MM.1S (cell line): ENCODE results near the gene TBCCD1.

ENCODE experiments used
- DNase-seq: peaks from one replicate; pipeline ENCODE4 v3.0.0-alpha.2; 2015
- H2AFZ ChIP-seq: fragments of 300-600 bp; sonication (generic); 2 replicates; pipeline ENCODE4 v1.6.0; 2016; ENCODE audit warnings: antibody characterized with exemption, low read length
- H3F3A ChIP-seq: fragments of 300-600 bp; sonication (generic); 2 replicates; pipeline ENCODE4 v1.6.1; 2016; ENCODE audit warnings: mild to moderate bottlenecking, antibody characterized with exemption, low read length, moderate library complexity, mixed read lengths; ENCODE audit not compliant: insufficient read depth
- H3K27ac ChIP-seq: fragments of 300-600 bp; sonication (generic); 2 replicates; pipeline ENCODE4 v1.5.1; 2016; ENCODE audit warnings: mild to moderate bottlenecking, low read length
- H3K27me3 ChIP-seq: fragments of 300-600 bp; sonication (generic); replicated peaks from 2 replicates; pipeline ENCODE4 v1.6.0; 2016; ENCODE audit warnings: low read length; ENCODE audit not compliant: insufficient read depth
- H3K36me3 ChIP-seq: fragments of 300-600 bp; sonication (generic); replicated peaks from 2 replicates; pipeline ENCODE4 v1.6.1; 2016; ENCODE audit warnings: mild to moderate bottlenecking, low read length, mixed read lengths; ENCODE audit not compliant: insufficient read depth
- H3K4me1 ChIP-seq: fragments of 300-600 bp; sonication (generic); 2 replicates; pipeline ENCODE4 v1.6.1; 2016; ENCODE audit warnings: low read length, mixed read lengths
- H3K4me2 ChIP-seq: fragments of 300-600 bp; sonication (generic); 2 replicates; pipeline ENCODE4 v1.6.0; 2016; ENCODE audit warnings: low read depth, low read length
- H3K4me3 ChIP-seq: fragments of 300-600 bp; sonication (generic); 2 replicates; pipeline ENCODE4 v1.5.1; 2016; ENCODE audit warnings: low read length, mixed read lengths
- H3K79me2 ChIP-seq: fragments of 300-600 bp; sonication (generic); 2 replicates; pipeline ENCODE4 v1.6.1; 2016; ENCODE audit warnings: mixed run types, low read length, mixed read lengths
- H3K9ac ChIP-seq: fragments of 300-600 bp; sonication (generic); 2 replicates; pipeline ENCODE4 v1.6.1; 2016; ENCODE audit warnings: low read length, mixed read lengths
- H3K9me2 ChIP-seq: fragments of 300-600 bp; sonication (generic); replicated peaks from 2 replicates; pipeline ENCODE4 v1.6.1; 2016; ENCODE audit warnings: mild to moderate bottlenecking, low read length, mixed read lengths; ENCODE audit not compliant: insufficient read depth
- H3K9me3 ChIP-seq: fragments of 300-600 bp; sonication (generic); replicated peaks from 2 replicates; pipeline ENCODE4 v1.6.1; 2016; ENCODE audit warnings: mild to moderate bottlenecking, low read length, mixed read lengths; ENCODE audit not compliant: insufficient read depth
- H4K20me1 ChIP-seq: fragments of 300-600 bp; sonication (generic); 2 replicates; pipeline ENCODE4 v1.6.1; 2016; ENCODE audit warnings: mild to moderate bottlenecking, low read length, moderate library complexity, mixed read lengths; ENCODE audit not compliant: insufficient read depth
- EZH2 ChIP-seq: fragments of 300-600 bp; sonication (generic); optimal IDR thresholded peaks from 2 replicates; pipeline ENCODE3; 2017; ENCODE audit warnings: low read depth, mild to moderate bottlenecking, antibody characterized with exemption, low read length, mixed read lengths
- EZH2phosphoT487 ChIP-seq: fragments of 300-600 bp; sonication (generic); IDR thresholded peaks from 2 replicates; pipeline ENCODE4 v1.6.1; 2018; ENCODE audit warnings: antibody characterized with exemption, low read length
- TF ChIP-seq, protein P1 (sequence below): fragments of 300-600 bp; sonication (generic); IDR thresholded peaks from 2 replicates; pipeline ENCODE4 v1.5.1; 2016; ENCODE audit warnings: antibody characterized with exemption, low read length, mixed read lengths

Gene TBCCD1

DNA sequence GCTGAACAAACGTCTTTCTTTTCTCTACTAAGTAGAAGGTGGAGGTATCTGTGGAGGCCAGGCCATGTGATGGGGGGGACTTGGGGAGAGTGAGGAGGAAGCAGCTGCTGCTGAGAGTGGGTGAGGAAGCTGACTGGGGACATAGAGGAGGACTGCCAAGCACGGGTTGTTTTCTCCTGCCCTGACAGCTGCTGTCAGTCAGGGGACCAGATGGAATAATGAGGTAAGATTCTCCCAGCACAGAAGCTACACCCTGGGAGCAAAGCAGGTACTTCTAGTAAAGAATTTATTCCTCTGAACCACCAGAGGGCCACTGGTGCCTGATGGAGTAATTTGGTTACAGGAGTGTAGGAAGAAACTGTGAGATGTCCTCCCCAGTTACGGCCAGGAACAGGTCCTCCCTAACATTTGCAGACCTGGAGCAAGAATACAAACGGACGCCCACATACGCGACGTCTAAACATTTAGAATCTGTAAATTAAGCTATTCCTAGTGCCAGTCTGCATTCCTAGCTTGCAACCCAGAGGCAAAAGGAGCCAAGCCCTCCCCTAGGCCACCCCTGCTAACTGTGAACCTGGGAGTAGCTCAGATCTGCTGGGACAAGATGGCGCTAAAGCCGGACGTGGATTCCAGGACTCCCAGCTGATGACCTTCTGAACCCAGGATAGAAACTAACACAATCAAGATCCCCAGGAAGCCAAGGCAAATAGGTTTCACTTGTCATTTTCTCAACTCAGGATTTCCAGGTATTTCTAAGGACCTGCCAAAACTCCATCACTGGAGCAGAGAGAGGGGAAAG is 37.7 kb downstream of the TBCCD1 start:
- no peaks in the 10 kb centered on the region for H3K9me3 ChIP-seq
- no peaks in the 10 kb centered on the region for H4K20me1 ChIP-seq
- no peak overlapping the region for H3K4me2 ChIP-seq
- H2AFZ ChIP-seq, result no peak overlapping the region
- H3K9ac ChIP-seq, result no peak overlapping the region
- TF ChIP-seq, protein P1, sequence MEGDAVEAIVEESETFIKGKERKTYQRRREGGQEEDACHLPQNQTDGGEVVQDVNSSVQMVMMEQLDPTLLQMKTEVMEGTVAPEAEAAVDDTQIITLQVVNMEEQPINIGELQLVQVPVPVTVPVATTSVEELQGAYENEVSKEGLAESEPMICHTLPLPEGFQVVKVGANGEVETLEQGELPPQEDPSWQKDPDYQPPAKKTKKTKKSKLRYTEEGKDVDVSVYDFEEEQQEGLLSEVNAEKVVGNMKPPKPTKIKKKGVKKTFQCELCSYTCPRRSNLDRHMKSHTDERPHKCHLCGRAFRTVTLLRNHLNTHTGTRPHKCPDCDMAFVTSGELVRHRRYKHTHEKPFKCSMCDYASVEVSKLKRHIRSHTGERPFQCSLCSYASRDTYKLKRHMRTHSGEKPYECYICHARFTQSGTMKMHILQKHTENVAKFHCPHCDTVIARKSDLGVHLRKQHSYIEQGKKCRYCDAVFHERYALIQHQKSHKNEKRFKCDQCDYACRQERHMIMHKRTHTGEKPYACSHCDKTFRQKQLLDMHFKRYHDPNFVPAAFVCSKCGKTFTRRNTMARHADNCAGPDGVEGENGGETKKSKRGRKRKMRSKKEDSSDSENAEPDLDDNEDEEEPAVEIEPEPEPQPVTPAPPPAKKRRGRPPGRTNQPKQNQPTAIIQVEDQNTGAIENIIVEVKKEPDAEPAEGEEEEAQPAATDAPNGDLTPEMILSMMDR, result peak; percentile 14; the same call in 1 of the 2 replicates
- TF ChIP-seq EZH2phosphoT487 (no peak), EZH2 (no peak)
- no peak for DNase-seq
- no peaks in the 10 kb centered on the region for H3K9me2 ChIP-seq
- no peaks in the 10 kb centered on the region for H3K79me2 ChIP-seq
- no peaks in the 10 kb centered on the region for H3K4me1 ChIP-seq
- H3F3A ChIP-seq, result no peaks in the 10 kb centered on the region
- no peak overlapping the region for H3K4me3 ChIP-seq
- H3K27ac ChIP-seq, result no peak overlapping the region
- H3K27me3 ChIP-seq, result no peaks in the 10 kb centered on the region
- no peaks in the 10 kb centered on the region for H3K36me3 ChIP-seq

DNA sequence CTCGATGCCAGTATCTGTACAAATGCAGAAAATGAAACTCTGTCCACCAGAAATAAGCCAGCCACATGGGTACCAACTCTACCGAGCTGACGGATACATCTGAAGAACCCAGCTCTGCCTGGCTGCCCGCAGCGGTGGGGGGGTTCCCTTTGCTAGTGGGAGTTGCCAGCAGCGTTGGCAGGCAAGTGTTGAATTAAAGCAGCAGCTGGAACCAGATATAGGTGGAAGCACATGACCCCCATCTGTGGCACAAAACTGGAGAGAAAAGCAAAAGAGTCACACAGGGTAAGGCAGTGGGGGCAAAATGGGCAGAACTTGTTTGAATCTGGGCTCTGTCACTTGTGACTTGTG is 40.9 kb downstream of the TBCCD1 start:
- Histone ChIP-seq H3K27ac (no peak overlapping the region), H3K4me2 (no peak overlapping the region), H3K9me3 (no peaks in the 10 kb centered on the region), H4K20me1 (no peaks in the 10 kb centered on the region), H3K9me2 (no peaks in the 10 kb centered on the region), H3K9ac (no peak overlapping the region), H3K4me1 (no peaks in the 10 kb centered on the region), H2AFZ (no peak overlapping the region), H3K4me3 (no peak overlapping the region), H3F3A (no peaks in the 10 kb centered on the region), H3K27me3 (no peaks in the 10 kb centered on the region), H3K79me2 (no peaks in the 10 kb centered on the region), H3K36me3 (no peaks in the 10 kb centered on the region)
- no peak for TF ChIP-seq EZH2phosphoT487
- TF ChIP-seq, protein P1, result no peak
- TF ChIP-seq EZH2, result no peak
- DNase-seq, result no peak

DNA sequence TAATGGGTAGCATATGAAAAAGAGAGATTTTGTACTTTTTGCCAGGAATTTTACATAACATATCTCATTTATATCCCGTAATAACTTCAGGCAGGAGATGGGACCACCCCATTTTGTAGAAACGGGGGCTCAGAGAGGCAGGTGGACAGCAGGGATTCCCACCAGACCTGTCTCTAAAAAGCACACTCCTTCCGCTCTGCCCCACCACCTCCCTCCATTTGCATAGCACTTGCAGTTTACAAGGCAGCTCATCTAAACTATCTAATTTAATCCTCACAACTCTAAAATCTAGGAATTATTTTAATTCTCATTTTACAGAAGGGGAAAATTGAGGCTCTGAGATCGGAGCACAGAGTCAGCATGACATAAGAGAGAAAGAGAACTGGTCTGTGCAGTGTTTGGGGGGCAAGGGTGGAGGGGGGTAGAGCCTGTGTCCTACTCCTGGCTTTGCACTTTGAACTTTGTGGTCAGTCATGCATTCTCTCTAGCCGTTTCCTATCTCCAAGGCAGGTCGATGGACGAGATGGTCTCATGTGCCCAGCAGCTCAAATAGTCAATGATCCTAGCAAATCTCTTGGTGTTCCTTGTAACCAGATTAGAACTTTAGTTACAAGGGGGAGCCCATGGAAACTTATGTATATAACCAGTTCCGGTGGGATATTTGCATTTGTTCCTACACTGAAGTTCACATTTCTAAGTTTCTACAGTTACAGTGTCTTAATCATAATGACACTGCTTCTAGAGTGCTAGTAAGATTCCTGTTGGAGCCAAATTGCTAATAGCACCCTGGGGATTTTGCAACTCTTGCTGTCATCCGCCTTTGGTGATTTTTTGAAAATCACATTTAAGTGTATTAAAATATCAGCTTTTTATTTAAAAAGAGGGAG is 41.5 kb downstream of the TBCCD1 start:
- Histone ChIP-seq H3K36me3 (no peaks in the 10 kb centered on the region), H2AFZ (no peak overlapping the region), H3K79me2 (no peaks in the 10 kb centered on the region), H3K9me2 (no peaks in the 10 kb centered on the region), H3K27me3 (no peaks in the 10 kb centered on the region), H4K20me1 (no peaks in the 10 kb centered on the region), H3K4me1 (no peaks in the 10 kb centered on the region), H3F3A (no peaks in the 10 kb centered on the region), H3K27ac (no peak overlapping the region), H3K4me3 (no peak overlapping the region), H3K9me3 (no peaks in the 10 kb centered on the region), H3K9ac (no peak overlapping the region), H3K4me2 (no peak overlapping the region)
- no peak for DNase-seq
- TF ChIP-seq EZH2 (no peak), EZH2phosphoT487 (no peak)
